Activated CD4-positive, alpha-beta T cell treated with anti-CD3 and anti-CD28 coated beads, Interleukin-2, amount 50 U/mL, for 4 hours (primary cell): ENCODE data around the gene CNPPD1.

Experiments
- DNase-seq, 2 experiments: peaks; one replicate each; pipeline ENCODE4 v3.0.0-alpha.2; 2020

The CNPPD1 gene

DNA sequence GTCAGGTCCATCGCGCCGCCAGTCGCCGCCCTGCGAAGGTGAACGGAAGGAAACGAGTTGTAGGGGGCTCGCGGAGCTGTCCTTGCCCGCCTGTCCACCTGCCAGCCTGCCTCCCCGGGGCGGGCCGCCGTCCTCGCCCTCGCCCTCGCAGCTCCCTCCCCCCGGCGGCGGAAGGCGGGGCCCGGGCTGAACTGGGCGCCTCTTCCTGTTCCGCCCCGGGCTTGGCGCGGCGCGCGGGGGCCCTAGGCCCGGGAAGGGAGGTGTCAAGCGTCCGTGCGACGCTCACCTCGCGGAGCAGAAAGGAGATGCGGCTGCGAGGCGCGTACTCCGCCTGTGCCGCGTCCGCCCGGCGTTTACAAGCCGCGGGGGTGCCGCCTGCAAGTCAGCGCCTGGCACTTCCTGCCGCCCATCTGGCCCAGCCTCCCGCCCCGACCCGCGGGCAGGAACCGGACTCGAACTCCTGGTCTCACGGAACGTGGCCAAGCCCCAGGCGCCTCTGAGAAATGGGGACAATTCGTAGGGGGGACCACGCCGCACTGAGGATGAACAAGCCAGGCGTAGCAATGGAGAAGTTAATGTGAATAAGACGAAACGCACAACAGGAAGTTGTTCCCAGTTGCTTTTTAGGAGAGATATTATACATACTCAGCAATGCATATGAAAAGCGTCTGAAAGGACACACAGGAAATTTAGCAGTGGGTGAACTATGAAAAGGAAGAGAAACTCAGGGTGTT lies at the start of gene CNPPD1:
Gene CNPPD1 (minus strand): TSS at position 108 of the 734 bp plus-strand sequence. CDS start 97 bp downstream, at position 11.
- peak; percentile 73 to 75 for DNase-seq

DNA sequence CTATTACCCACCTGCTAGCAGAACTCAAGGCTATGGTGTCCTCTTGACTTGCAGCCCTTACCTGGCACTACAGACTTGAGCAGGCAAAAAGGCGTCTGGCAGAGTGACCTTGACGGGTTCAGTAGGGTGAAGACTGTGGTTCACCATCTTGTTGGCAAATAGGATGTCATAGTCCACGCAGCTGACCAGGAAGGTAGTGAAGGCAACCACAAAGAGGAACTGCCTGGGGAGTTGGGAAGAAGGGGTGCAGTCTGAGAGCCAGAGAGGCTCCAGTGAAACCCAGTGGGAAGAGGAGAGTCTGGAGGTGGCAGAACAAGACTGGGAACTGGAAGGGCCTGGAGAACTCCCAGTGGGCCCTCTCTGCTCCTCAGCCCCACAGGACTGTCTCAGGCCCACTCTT lies 48.6 kb upstream of the CNPPD1 start:
- DNase-seq: no peak

GRCh38 chr2:219223831-219224610 lies 47.3 kb upstream of the CNPPD1 start:
- no peak for DNase-seq

GRCh38 chr2:219221957-219222518 lies 45.3 kb upstream of the CNPPD1 start:
- DNase-seq: no peak

DNA sequence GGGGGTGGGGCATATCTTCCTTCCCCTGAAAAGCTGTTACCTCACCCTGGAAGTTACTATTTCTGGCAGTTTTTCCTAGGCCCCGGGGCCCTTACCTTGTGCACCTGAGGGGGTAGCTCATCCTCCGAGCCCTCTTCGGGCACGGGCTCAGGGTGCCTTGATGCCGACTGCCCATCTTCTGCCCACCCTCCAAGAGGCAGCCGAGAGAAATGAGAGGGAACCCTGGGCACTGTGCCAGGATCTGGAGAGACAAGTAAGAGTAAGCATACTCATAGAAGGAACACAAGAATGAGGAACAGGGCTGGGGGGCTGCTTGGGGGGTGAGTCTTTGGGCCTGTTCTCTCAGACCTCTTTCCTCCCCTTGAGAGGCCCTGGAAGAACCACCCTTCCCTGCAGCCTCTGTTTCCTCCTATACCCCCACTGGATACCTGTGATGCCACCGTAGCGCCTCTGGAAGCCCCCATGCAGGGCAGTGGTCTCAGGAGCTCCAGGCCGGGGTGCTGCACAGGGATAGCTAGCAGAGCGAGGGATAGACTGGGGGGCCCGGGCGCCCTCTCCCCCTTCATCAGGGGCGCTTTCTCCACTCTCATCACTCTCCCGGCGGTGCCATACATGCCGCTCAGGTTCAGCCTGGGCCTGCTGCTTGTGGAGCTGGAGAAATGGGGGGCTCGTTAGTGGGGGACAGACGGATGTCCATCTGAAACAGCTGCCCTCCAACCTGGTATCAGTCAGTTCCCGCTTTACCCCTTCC lies 44.1 kb upstream of the CNPPD1 start:
- DNase-seq: no peak

- DNase-seq: no peak
Observed at GRCh38 chr2:219219784-219220532, 43.2 kb upstream of the CNPPD1 start.

- DNase-seq: peak; percentile 83 to 86
Observed at GRCh38 chr2:219218732-219219701, 42.3 kb upstream of the CNPPD1 start, which contains the start of gene ABCB6. TSS of gene ABCB6 (minus strand) at chr2:219218958. CDS start at chr2:219218673, 285 bp downstream.

DNA sequence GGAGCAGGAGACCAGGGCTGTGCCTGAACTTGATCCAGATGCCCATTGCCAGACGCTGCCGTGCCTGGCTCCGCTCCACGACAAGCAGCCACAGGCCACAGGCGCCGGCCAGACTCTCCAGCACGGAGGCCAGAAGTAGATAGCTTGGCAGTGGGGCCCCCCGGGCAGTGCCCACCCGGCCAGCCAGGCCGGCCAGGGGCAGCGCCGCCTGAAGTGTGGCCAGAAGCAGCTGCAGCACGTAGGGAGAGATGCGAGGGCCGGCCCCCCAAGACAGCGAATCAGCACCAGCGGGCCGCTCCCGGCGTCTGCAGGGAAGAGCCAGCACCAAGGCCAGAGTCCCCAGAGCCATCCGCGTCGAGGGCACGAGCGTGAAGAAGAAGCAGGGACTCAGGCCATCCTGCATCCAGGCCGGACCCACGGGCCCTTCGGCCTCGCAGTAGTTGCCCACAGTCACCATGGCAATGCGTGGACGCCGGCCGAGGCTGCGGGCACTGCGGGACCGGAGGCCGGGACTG lies 41.5 kb upstream of the CNPPD1 start:
- no peak for DNase-seq

GRCh38 chr2:219216535-219216915 lies 39.8 kb upstream of the CNPPD1 start:
- DNase-seq: no peak

GRCh38 chr2:219215871-219216534 lies 39.3 kb upstream of the CNPPD1 start:
- no peak for DNase-seq

GRCh38 chr2:219214786-219215185 lies 38.1 kb upstream of the CNPPD1 start:
- no peak for DNase-seq

GRCh38 chr2:219214141-219214540 lies 37.4 kb upstream of the CNPPD1 start:
- no peak for DNase-seq

- DNase-seq: no peak
Observed at GRCh38 chr2:219213486-219214071, 36.9 kb upstream of the CNPPD1 start.

DNA sequence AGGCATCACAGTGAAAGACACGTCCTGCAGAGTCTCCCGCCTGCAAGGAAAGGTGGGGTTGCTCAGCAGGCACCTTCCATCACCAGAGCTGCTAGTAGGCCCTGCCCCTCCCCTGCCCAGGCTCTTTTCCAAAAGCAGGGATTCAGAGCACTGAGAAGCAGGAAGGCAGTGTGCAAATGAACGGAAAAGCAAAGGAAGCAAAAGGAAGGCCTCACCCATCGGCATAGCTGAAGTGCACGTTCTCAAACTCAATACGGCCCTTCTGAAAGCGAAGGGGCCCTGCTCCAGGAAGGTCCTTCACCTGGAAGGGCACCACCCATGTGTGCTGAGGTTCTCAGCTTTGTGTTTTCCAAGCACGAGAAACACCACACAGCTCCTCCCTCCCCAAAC lies 36.3 kb upstream of the CNPPD1 start:
- DNase-seq: no peak

GRCh38 chr2:219210886-219211362 lies 34.2 kb upstream of the CNPPD1 start:
- no peak for DNase-seq

- DNase-seq: no peak
Observed at GRCh38 chr2:219210196-219210885, 33.6 kb upstream of the CNPPD1 start.

DNA sequence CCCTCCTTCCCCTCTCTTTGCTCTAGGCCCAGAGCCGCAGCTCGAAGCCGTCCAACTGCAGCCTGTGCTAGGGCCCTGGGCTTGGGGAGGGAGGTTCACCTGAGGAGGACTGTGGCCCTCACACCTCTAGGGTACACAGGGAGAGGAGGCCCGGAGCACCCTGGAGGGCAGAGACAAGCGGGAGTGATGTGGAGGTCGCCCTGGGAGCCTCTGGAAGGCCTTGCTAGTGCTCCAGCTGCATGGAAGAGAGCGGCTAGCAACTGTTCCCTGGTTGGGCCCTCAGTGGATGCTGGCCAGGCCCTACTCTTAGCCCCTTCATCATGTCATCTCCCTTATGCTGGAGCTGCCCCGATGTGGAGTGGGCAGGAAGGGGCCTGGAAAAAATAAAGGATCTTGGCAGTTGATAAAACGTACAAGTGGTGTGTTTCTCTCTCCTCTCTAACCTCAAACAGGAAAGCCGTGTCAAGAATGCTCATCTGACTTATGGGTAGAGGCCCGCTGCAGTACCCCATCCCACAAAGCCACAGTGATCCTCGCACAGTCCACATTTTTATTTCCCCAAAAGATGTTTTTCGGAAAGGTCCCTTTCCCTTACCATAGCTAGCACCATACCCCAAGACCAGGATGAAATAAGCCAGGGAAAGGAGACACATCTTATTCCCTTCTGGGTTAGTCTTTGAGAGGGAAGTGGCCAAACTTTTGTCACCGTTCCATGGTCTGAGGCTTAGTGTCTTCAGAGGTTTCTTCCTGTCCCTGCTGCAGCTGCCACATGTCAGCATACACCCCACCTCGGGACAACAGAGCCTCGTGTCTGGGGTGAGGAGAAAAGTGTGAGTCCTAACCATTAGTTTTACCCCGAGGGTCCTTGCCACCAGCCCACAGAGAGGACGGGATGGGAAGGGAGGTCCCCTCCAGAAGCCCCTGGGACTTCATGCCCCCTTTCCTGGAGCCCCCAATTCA lies 32.8 kb upstream of the CNPPD1 start:
- no peak for DNase-seq
